Stomach (tissue), 9 donors: ENCODE results near the gene MYOM1. TPM values are rescaled to one million over a fixed set of nuclear protein-coding genes. Genes with fewer than 3 reads are reported as not detected.

Source experiments
- DNase-seq, 2 donors: peaks; one replicate each; pipeline versions ENCODE4 v3.0.0 to v3.0.0-alpha.2; 2013 to 2019
- H3K27ac ChIP-seq, 5 donors: fragments of 200-600 bp in 4 of 5; sonication (generic) in 4 of 5; one replicate each; pipeline ENCODE4 v1.5.1; 2013 to 2019; ENCODE audit warnings: mild to moderate bottlenecking in 1 of 5, moderate library complexity in 1 of 5
- H3K27me3 ChIP-seq, 3 donors: fragments of 200-600 bp; sonication (generic); one replicate each; pipeline ENCODE4 v1.5.1; 2017 to 2019; ENCODE audit warnings: mixed run types in 1 of 3
- H3K36me3 ChIP-seq, 4 donors: fragments of 200-600 bp; sonication (generic); 1 replicate in 3 of 4; 2 replicates in 1 of 4; pipeline ENCODE4 v1.5.1; 2016 to 2019
- H3K4me1 ChIP-seq, 4 donors: fragments of 200-600 bp; sonication (generic); one replicate each; pipeline ENCODE4 v1.5.1; 2016 to 2019
- H3K4me3 ChIP-seq, 4 donors: fragments of 200-600 bp; sonication (generic) in 3 of 4; one replicate each; pipeline ENCODE4 v1.5.1; 2016 to 2019; ENCODE audit warnings: mild to moderate bottlenecking in 1 of 4
- H3K9me3 ChIP-seq, 4 donors: fragments of 200-600 bp; sonication (generic); one replicate each; pipeline ENCODE4 v1.5.1; 2016 to 2019
- CTCF ChIP-seq, 7 experiments: fragments of 450-650 bp in 4 of 7; fragments of 200-600 bp in 3 of 7; sonication (generic) in 3 of 7; IDR thresholded peaks; one replicate each; pipeline ENCODE4 v1.5.1; 2016 to 2019; ENCODE audit warnings: antibody characterized with exemption in 7 of 7, control low read depth in 2 of 7, mild to moderate bottlenecking in 1 of 7
- EP300 ChIP-seq: sonication (generic); formaldehyde crosslinking; IDR thresholded peaks from one replicate; pipeline ENCODE4 v1.6.1; 2017; ENCODE audit warnings: antibody characterized with exemption
- POLR2A ChIP-seq, 4 donors: fragments of 450-650 bp; IDR thresholded peaks; one replicate each; pipeline ENCODE4 v1.6.1; 2016; ENCODE audit warnings: antibody characterized with exemption in 4 of 4, control low read depth in 2 of 4, mild to moderate bottlenecking in 1 of 4, moderate library complexity in 1 of 4
- POLR2AphosphoS5 ChIP-seq, 3 donors: sonication (generic); formaldehyde crosslinking; IDR thresholded peaks; one replicate each; pipeline ENCODE4 v1.6.1; 2016; ENCODE audit warnings: antibody characterized with exemption in 3 of 3
- WGBS, 5 donors: extraction: QIAGEN DNeasy Blood & Tissue Kit in 3 of 5; methylation state at CpG; one replicate each; pipeline versions ENCODE4 v1.1.5 to v1.1.7; 2013 to 2018; 5-methylcytosine and 5-hydroxymethylcytosine counted together
- intact Hi-C: fragments of 100-400 bp; cut with DNase I; formaldehyde crosslinking; loops from one replicate; pipeline ENCODE4 v1.15.1; 2023; ENCODE audit warnings: low total_unique reads
- polyA plus RNA-seq, 3 donors: library from polyadenylated mRNA; stranded (reverse); fragments of 200-250 nt; gene quantifications; one replicate each; pipeline ENCODE4 v1.2.3, GENCODE V29; 2013
- total RNA-seq, 5 donors: library from RNA; depleted of rRNA; stranded (reverse); fragments of >200 nt; gene quantifications; one replicate each; pipeline versions ENCODE4 v1.1.0 to v1.2.3, GENCODE V29; 2014 to 2016
- donor health status: healthy with polysubstance abuse.
- donor health status: Bipolar disorder and iron deficiency.
- donor health status: healthy.

MYOM1 gene
- total and polyA plus RNA-seq, 8 donors: 1.2 to 37.9 (median 3.5) TPM

GRCh38 chr18:3139406-3139805, 80.4 kb downstream of the MYOM1 start:
- peaks cover 0 to 8% (median 0%) of the 10 kb centered on the region in 4 donors for H3K36me3 ChIP-seq
- TF ChIP-seq POLR2AphosphoS5 (IDR thresholded peaks at IDR 0.05) (no peak), CTCF (IDR thresholded peaks at IDR 0.05) (no peak), EP300 (no peak), POLR2A (IDR thresholded peaks at IDR 0.05) (no peak)
- 86 to 92% (median 88%) methylated on average over 5 of the region's 5 CpGs for WGBS, 5 donors
- no peaks in the 10 kb centered on the region for H3K27me3 ChIP-seq
- no peak overlapping the region for H3K27ac ChIP-seq
- no peak overlapping the region for H3K4me3 ChIP-seq
- H3K9me3 ChIP-seq: peaks cover 0 to 8% (median 2%) of the 10 kb centered on the region in 4 donors
- no peak for DNase-seq
- intact Hi-C loops: no loop called here
- peaks cover 0 to 11% (median 8%) of the 10 kb centered on the region in 4 donors for H3K4me1 ChIP-seq

- DNase-seq: no peak
- H3K36me3 ChIP-seq: peaks cover 0 to 10% (median 0%) of the 10 kb centered on the region in 4 donors
- no peak overlapping the region for H3K27ac ChIP-seq
- 47 to 72% (median 62%) methylated on average over 11 of the region's 11 CpGs for WGBS, 5 donors
- H3K4me3 ChIP-seq: no peak overlapping the region
- intact Hi-C loops: no loop called here
- H3K4me1 ChIP-seq: peaks cover 0 to 11% (median 8%) of the 10 kb centered on the region in 4 donors
- no peaks in the 10 kb centered on the region for H3K27me3 ChIP-seq
- H3K9me3 ChIP-seq: peaks cover 0 to 3% (median 1%) of the 10 kb centered on the region in 4 donors
- no peak for TF ChIP-seq CTCF (IDR thresholded peaks at IDR 0.05)
- no peak for TF ChIP-seq EP300
- no peak for TF ChIP-seq POLR2A (IDR thresholded peaks at IDR 0.05)
- no peak for TF ChIP-seq POLR2AphosphoS5 (IDR thresholded peaks at IDR 0.05)
These were observed 81.3 kb downstream of the MYOM1 start for GRCh38 chr18:3138274-3138975.

- whole genome bisulfite sequencing, 5 donors: 42 to 71% (median 49%) methylated on average over 10 of the region's 10 CpGs
- Histone ChIP-seq H3K4me3 (no peak overlapping the region), H3K4me1 (peaks cover 0 to 4% (median 0%) of the 10 kb centered on the region in 4 donors), H3K36me3 (peaks cover 0 to 4% (median 0%) of the 10 kb centered on the region in 4 donors), H3K27ac (peak overlapping the region; percentile 2 to 59 (median 45)), H3K27me3 (no peaks in the 10 kb centered on the region), H3K9me3 (no peaks in the 10 kb centered on the region)
- no peak for TF ChIP-seq POLR2A (IDR thresholded peaks at IDR 0.05)
- no peak for TF ChIP-seq CTCF (IDR thresholded peaks at IDR 0.05)
- TF ChIP-seq POLR2AphosphoS5 (IDR thresholded peaks at IDR 0.05): peak in 2 of 3 donors; percentile 24 to 50
- intact Hi-C loops: no loop called here
- peak in 1 of 2 donors; percentile 79 for DNase-seq
These were observed 84.2 kb downstream of the MYOM1 start for GRCh38 chr18:3135536-3135935.

- TF ChIP-seq POLR2AphosphoS5 (IDR thresholded peaks at IDR 0.05) (no peak), CTCF (IDR thresholded peaks at IDR 0.05) (no peak), EP300 (no peak), POLR2A (IDR thresholded peaks at IDR 0.05) (no peak)
- intact Hi-C loops: no loop called here
- DNase-seq: no peak
- Histone ChIP-seq H3K9me3 (no peaks in the 10 kb centered on the region), H3K4me3 (no peak overlapping the region), H3K36me3 (peaks cover 0 to 4% (median 0%) of the 10 kb centered on the region in 4 donors), H3K27me3 (no peaks in the 10 kb centered on the region), H3K4me1 (peaks cover 0 to 7% (median 4%) of the 10 kb centered on the region in 4 donors), H3K27ac (no peak overlapping the region)
- WGBS, 5 donors: 82 to 96% (median 92%) methylated on average over 3 of the region's 3 CpGs
These were observed 87.1 kb downstream of the MYOM1 start for GRCh38 chr18:3132700-3133099.
